A549 (cell line): ENCODE results near the gene UVRAG. TPM values are rescaled to one million over a fixed set of nuclear protein-coding genes. Genes with fewer than 3 reads are reported as not detected.

Experiments used
- ATAC-seq, 2 experiments: fragments of 200-7000 bp in 1 of 2; fragments of >200 bp in 1 of 2; cut with Nextera tagmentation in 1 of 2; cut with Tn5 transposase in 1 of 2; 3 replicates each; pipeline versions ENCODE4 v1.8.0 to v1.9.1; 2018 to 2020; ENCODE audit warnings: mild to moderate bottlenecking in 1 of 2, moderate library complexity in 1 of 2
- CTCF ChIA-PET: fragments of 300-600 bp; sonication (Branson Sonifier 250); formaldehyde crosslinking; extraction: SDS; loops from one replicate; lab custom pipeline; 2021; ENCODE audit warnings: antibody characterized with exemption, inconsistent platforms; lab: Yijun Ruan, JAX
- POLR2A ChIA-PET: fragments of 350-600 bp; formaldehyde crosslinking; extraction: SDS; loops from one replicate; lab custom pipeline; 2021; ENCODE audit warnings: antibody characterized with exemption, inconsistent platforms; lab: Yijun Ruan, JAX
- DNase-seq, 2 experiments: peaks; one replicate each; pipeline versions ENCODE4 v3.0.0 to v3.0.0-alpha.2; 2011 to 2016; ENCODE audit warnings: low read depth in 1 of 2, low spot score in 1 of 2
- FAIRE-seq: peaks from 2 replicates; lab custom pipeline; 2011; peaks lifted over from hg19 to GRCh38; lab: Jason Lieb, UNC
- H3K27ac ChIP-seq, 2 experiments: fragments of >200 bp; sonication (Bioruptor Twin); formaldehyde crosslinking; 3 replicates each; pipeline ENCODE4 v1.5.1; 2016 to 2017
- H3K4me1 ChIP-seq: fragments of >200 bp; sonication (Bioruptor Twin); formaldehyde crosslinking; 3 replicates; pipeline ENCODE4 v1.6.1; 2016
- H3K4me2 ChIP-seq: fragments of >200 bp; sonication (Bioruptor Twin); formaldehyde crosslinking; 3 replicates; pipeline ENCODE4 v1.6.1; 2016
- H3K4me3 ChIP-seq: fragments of >200 bp; sonication (Bioruptor Twin); formaldehyde crosslinking; 3 replicates; pipeline ENCODE4 v1.5.1; 2016
- H3K9me3 ChIP-seq: fragments of >200 bp; sonication (Bioruptor Twin); formaldehyde crosslinking; 3 replicates; pipeline ENCODE4 v1.6.1; 2016
- BHLHE40 ChIP-seq: IDR thresholded peaks from 2 replicates; pipeline ENCODE4 v1.6.1; 2012; ENCODE audit warnings: low read depth, low read length, inconsistent platforms
- CBX8 ChIP-seq: fragments of 200-600 bp; sonication (generic); IDR thresholded peaks from 2 replicates; pipeline ENCODE4 v1.6.1; 2016
- CHD4 ChIP-seq: fragments of 200-600 bp; sonication (generic); IDR thresholded peaks from 2 replicates; pipeline ENCODE4 v1.6.1; 2016; ENCODE audit warnings: antibody characterized with exemption, mild to moderate bottlenecking, borderline replicate concordance
- EHF ChIP-seq: fragments of 250-450 bp; sonication (Bioruptor Pico); IDR thresholded peaks from 2 replicates; pipeline ENCODE4 v1.5.0; 2020; ENCODE audit warnings: mild to moderate bottlenecking
- EHMT2 ChIP-seq: fragments of 200-600 bp; sonication (generic); IDR thresholded peaks from 2 replicates; pipeline ENCODE4 v1.6.1; 2016; ENCODE audit warnings: antibody characterized with exemption, low read depth, mild to moderate bottlenecking, moderate library complexity
- FOSB ChIP-seq: fragments of 250-450 bp; sonication (Bioruptor Pico); IDR thresholded peaks from 2 replicates; pipeline ENCODE4 v1.5.0; 2020; ENCODE audit warnings: mild to moderate bottlenecking, moderate library complexity
- HOXB13 ChIP-seq: fragments of 250-450 bp; sonication (Bioruptor Pico); IDR thresholded peaks from 2 replicates; pipeline ENCODE4 v1.5.0; 2020; ENCODE audit warnings: low read depth, mild to moderate bottlenecking, moderate library complexity
- MYC ChIP-seq: IDR thresholded peaks from 2 replicates; pipeline ENCODE4 v1.6.1; 2012; ENCODE audit warnings: mild to moderate bottlenecking, inconsistent platforms, low read length, improper control_type of control experiment, borderline replicate concordance
- NFE2L2 ChIP-seq: fragments of 150-350 bp; conservative IDR thresholded peaks from 2 replicates; pipeline ENCODE4 v1.6.1; 2014; ENCODE audit warnings: low read length
- PHF8 ChIP-seq: fragments of 200-600 bp; sonication (generic); IDR thresholded peaks from 2 replicates; pipeline ENCODE4 v1.6.1; 2016; ENCODE audit warnings: low read depth, mild to moderate bottlenecking, antibody characterized with exemption, moderate library complexity, borderline replicate concordance
- RNF2 ChIP-seq: fragments of 200-600 bp; sonication (generic); IDR thresholded peaks from 2 replicates; pipeline ENCODE4 v1.6.1; 2016; ENCODE audit warnings: low read depth, mild to moderate bottlenecking, antibody characterized with exemption, moderate library complexity, borderline replicate concordance
- TFCP2L1 ChIP-seq: fragments of 250-450 bp; sonication (Bioruptor Pico); IDR thresholded peaks from 2 replicates; pipeline ENCODE4 v1.5.0; 2021; ENCODE audit warnings: mild to moderate bottlenecking
- WGBS: methylation state at CpG from one replicate; pipeline ENCODE4 v1.1.6; 2017; ENCODE audit errors: missing lambda C conversion rate; 5-methylcytosine and 5-hydroxymethylcytosine counted together
- polyA plus RNA-seq, 4 experiments: library from polyadenylated mRNA; depleted of rRNA in 3 of 4; stranded (reverse); fragments of >200 nt; fragmentation: RNase III in 1 of 4; extraction: RNeasy Plus Mini Kit Qiagen cat#74134 plus additional on column Dnase treatment in 1 of 4; gene quantifications; 2 replicates in 3 of 4; 3 replicates in 1 of 4; pipeline ENCODE4 v1.2.3, GENCODE V29; 2011 to 2017
- TF ChIP-seq, protein P1 (sequence below): fragments of 450-650 bp; IDR thresholded peaks from 2 replicates; pipeline ENCODE4 v1.6.1; 2014; ENCODE audit warnings: antibody characterized with exemption
- TF ChIP-seq, protein P2 (sequence below): fragments of >200 bp; sonication (Bioruptor Twin); formaldehyde crosslinking; IDR thresholded peaks from 3 replicates; pipeline ENCODE4 v1.5.1; 2016
- TF ChIP-seq, protein P3 (sequence below): fragments of 250-450 bp; sonication (Bioruptor Pico); IDR thresholded peaks from 2 replicates; pipeline ENCODE4 v1.5.0; 2020; ENCODE audit warnings: low read depth, mild to moderate bottlenecking, moderate library complexity
- TF ChIP-seq, protein P4 (sequence below): fragments of >200 bp; sonication (Bioruptor Twin); formaldehyde crosslinking; IDR thresholded peaks from 3 replicates; pipeline ENCODE4 v1.6.1; 2016
- TF ChIP-seq, protein P5 (sequence below): fragments of 150-350 bp; IDR thresholded peaks from 2 replicates; pipeline ENCODE4 v1.6.1; 2014; ENCODE audit warnings: low read depth, mild to moderate bottlenecking, low read length
- TF ChIP-seq, protein P6 (sequence below): IDR thresholded peaks from 2 replicates; pipeline ENCODE4 v1.6.1; 2012
- TF ChIP-seq, protein P7 (sequence below): IDR thresholded peaks from 2 replicates; pipeline ENCODE4 v1.6.1; 2012; ENCODE audit warnings: low read depth, borderline replicate concordance
- TF ChIP-seq, protein P8 (sequence below): fragments of 200-600 bp; sonication (generic); IDR thresholded peaks from 2 replicates; pipeline ENCODE4 v1.6.1; 2016; ENCODE audit warnings: antibody characterized with exemption, mild to moderate bottlenecking, moderate library complexity

The UVRAG gene
- polyA plus RNA-seq, 2 of the 4 experiments (the other 2 are of a cell fraction), result 6.1 to 14.1 TPM

DNA sequence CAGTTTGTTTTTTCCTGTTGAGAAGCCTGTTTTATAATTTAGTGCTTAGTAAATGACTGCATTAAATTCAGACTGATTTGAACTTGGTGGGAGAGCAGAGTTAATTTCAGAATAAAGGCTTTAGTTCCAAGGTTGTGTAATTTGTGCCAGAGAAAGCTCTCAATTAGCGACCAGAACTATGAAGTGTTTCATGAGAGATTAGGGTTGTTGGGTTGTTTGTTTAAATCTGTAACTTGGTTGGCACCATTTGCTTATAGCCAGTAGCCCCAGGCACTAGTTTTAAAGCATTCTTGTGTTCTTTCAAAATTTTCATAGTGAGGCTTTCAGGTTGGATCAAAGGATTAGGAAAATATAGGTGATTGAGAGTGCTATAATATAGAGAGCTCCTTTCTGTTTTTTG, 25.5 kb downstream of the UVRAG start (continued):
- TF ChIP-seq, protein P1, sequence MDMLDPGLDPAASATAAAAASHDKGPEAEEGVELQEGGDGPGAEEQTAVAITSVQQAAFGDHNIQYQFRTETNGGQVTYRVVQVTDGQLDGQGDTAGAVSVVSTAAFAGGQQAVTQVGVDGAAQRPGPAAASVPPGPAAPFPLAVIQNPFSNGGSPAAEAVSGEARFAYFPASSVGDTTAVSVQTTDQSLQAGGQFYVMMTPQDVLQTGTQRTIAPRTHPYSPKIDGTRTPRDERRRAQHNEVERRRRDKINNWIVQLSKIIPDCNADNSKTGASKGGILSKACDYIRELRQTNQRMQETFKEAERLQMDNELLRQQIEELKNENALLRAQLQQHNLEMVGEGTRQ, result no peak
- TF ChIP-seq HOXB13, result no peak
- TF ChIP-seq CBX8, result no peak

DNA sequence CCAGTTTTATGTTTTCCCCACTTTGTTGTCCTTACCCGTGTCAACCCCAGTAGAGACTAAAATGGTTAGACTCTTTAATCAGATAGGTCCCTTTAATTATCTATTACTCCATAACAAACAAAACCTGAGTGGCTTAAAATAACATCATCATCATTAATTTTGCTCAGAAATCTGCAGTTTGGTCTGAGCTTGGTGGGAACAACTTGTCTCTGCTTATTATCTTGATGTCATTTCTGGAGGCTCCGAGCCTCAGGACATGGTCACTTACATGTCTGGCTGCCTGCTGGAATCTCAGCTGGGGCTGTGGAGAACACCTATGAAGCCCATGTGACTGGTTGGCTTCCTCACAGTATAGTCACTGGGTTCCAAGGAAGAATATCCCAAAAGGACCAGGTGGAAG, 26.7 kb downstream of the UVRAG start:
- ATAC-seq (no peak), DNase-seq (no peak), FAIRE-seq (no peak)
- Histone ChIP-seq H3K4me1 (peaks cover 12% of the 10 kb centered on the region), H3K9me3 (no peaks in the 10 kb centered on the region), H3K4me3 (no peak overlapping the region), H3K27ac (no peak overlapping the region), H3K4me2 (no peak overlapping the region)
- CTCF ChIA-PET, result interaction anchor here (1.3 to 1.7 kb wide), 2 partner anchors 26 to 310 kb away, joined by 6 read pairs; no protein-coding TSS in a partner anchor
- WGBS, result 95% methylated on average over 2 of the region's 2 CpGs
- TF ChIP-seq, protein P2, sequence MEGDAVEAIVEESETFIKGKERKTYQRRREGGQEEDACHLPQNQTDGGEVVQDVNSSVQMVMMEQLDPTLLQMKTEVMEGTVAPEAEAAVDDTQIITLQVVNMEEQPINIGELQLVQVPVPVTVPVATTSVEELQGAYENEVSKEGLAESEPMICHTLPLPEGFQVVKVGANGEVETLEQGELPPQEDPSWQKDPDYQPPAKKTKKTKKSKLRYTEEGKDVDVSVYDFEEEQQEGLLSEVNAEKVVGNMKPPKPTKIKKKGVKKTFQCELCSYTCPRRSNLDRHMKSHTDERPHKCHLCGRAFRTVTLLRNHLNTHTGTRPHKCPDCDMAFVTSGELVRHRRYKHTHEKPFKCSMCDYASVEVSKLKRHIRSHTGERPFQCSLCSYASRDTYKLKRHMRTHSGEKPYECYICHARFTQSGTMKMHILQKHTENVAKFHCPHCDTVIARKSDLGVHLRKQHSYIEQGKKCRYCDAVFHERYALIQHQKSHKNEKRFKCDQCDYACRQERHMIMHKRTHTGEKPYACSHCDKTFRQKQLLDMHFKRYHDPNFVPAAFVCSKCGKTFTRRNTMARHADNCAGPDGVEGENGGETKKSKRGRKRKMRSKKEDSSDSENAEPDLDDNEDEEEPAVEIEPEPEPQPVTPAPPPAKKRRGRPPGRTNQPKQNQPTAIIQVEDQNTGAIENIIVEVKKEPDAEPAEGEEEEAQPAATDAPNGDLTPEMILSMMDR, result no peak
- POLR2A ChIA-PET, result no interaction called here

DNA sequence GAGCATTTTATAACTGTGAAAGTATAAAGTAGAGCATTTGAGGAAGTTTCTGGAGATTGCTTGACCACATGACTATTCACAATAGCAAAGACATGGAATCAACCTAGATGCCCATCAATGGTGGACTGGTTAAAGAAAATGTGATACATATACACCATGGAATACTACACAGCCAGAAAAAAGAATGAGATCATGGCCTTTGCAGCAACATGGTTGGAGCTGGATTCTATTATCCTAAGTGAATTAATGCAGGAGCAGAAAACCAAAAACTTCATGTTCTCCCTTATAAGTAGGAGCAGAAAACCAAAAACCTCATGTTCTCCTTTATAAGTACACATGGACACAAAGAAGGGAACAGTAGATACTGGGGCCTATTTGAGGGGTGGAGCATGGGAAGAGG, 30.3 kb downstream of the UVRAG start:
- no peak for TF ChIP-seq RNF2
- TF ChIP-seq, protein P3, sequence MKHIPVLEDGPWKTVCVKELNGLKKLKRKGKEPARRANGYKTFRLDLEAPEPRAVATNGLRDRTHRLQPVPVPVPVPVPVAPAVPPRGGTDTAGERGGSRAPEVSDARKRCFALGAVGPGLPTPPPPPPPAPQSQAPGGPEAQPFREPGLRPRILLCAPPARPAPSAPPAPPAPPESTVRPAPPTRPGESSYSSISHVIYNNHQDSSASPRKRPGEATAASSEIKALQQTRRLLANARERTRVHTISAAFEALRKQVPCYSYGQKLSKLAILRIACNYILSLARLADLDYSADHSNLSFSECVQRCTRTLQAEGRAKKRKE, result no peak
- no peak for TF ChIP-seq TFCP2L1 (CRISPR knock-in tag)
- no peak for TF ChIP-seq EHMT2
- TF ChIP-seq, protein P4, sequence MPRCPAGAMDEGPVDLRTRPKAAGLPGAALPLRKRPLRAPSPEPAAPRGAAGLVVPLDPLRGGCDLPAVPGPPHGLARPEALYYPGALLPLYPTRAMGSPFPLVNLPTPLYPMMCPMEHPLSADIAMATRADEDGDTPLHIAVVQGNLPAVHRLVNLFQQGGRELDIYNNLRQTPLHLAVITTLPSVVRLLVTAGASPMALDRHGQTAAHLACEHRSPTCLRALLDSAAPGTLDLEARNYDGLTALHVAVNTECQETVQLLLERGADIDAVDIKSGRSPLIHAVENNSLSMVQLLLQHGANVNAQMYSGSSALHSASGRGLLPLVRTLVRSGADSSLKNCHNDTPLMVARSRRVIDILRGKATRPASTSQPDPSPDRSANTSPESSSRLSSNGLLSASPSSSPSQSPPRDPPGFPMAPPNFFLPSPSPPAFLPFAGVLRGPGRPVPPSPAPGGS, result no peak
- TF ChIP-seq, protein P5, sequence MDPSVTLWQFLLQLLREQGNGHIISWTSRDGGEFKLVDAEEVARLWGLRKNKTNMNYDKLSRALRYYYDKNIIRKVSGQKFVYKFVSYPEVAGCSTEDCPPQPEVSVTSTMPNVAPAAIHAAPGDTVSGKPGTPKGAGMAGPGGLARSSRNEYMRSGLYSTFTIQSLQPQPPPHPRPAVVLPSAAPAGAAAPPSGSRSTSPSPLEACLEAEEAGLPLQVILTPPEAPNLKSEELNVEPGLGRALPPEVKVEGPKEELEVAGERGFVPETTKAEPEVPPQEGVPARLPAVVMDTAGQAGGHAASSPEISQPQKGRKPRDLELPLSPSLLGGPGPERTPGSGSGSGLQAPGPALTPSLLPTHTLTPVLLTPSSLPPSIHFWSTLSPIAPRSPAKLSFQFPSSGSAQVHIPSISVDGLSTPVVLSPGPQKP, result no peak
- no peak for TF ChIP-seq NFE2L2
- TF ChIP-seq HOXB13, result no peak
- no peak for TF ChIP-seq CHD4
- TF ChIP-seq, protein P6, sequence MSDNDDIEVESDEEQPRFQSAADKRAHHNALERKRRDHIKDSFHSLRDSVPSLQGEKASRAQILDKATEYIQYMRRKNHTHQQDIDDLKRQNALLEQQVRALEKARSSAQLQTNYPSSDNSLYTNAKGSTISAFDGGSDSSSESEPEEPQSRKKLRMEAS, result no peak
- TF ChIP-seq BHLHE40, result no peak
- peaks cover 12% of the 10 kb centered on the region for H3K4me1 ChIP-seq
- H3K27ac ChIP-seq, result no peak overlapping the region
- FAIRE-seq (no peak), ATAC-seq (no peak), DNase-seq (no peak)
- CTCF ChIA-PET, result interaction anchor here (1.2 kb wide), 1 partner anchor 139 kb away, joined by 6 read pairs; no protein-coding TSS in a partner anchor
- no peaks in the 10 kb centered on the region for H3K9me3 ChIP-seq
- no peak overlapping the region for H3K4me2 ChIP-seq
- no peak overlapping the region for H3K4me3 ChIP-seq
- POLR2A ChIA-PET, result no interaction called here

DNA sequence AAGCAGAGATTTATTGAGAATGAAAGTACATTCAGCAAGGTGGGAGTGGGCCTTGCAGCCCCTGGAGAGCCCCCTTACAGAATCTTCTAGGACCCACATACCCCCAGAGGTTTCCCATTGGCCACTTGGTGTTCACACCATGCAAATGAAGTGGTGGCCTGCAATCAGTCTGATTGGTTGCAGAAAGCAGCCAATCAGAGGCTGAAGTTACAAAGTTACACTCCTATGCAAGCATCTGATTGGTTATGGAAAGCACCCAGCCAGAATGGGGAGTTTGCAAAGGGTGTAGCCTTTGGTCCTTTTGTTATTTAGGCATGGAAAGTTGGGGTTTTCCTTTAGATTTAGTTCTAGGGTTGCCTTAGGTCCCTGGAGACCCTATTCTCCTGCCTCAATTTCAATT, 34.9 kb downstream of the UVRAG start:
- ATAC-seq (no peak), FAIRE-seq (no peak), DNase-seq (peak in 1 of 2 experiments; percentile 11)
- no peak overlapping the region for H3K4me2 ChIP-seq
- ChIA-PET CTCF (no interaction called here), POLR2A (no interaction called here)
- no peaks in the 10 kb centered on the region for H3K4me1 ChIP-seq
- no peaks in the 10 kb centered on the region for H3K9me3 ChIP-seq
- no peak overlapping the region for H3K4me3 ChIP-seq
- H3K27ac ChIP-seq, result no peak overlapping the region
- TF ChIP-seq, protein P5, result no peak
- TF ChIP-seq EHF (CRISPR knock-in tag) (no peak), FOSB (CRISPR knock-in tag) (no peak), PHF8 (no peak), MYC (no peak)
- TF ChIP-seq, protein P7, sequence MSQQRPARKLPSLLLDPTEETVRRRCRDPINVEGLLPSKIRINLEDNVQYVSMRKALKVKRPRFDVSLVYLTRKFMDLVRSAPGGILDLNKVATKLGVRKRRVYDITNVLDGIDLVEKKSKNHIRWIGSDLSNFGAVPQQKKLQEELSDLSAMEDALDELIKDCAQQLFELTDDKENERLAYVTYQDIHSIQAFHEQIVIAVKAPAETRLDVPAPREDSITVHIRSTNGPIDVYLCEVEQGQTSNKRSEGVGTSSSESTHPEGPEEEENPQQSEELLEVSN, result no peak
- TF ChIP-seq, protein P8, sequence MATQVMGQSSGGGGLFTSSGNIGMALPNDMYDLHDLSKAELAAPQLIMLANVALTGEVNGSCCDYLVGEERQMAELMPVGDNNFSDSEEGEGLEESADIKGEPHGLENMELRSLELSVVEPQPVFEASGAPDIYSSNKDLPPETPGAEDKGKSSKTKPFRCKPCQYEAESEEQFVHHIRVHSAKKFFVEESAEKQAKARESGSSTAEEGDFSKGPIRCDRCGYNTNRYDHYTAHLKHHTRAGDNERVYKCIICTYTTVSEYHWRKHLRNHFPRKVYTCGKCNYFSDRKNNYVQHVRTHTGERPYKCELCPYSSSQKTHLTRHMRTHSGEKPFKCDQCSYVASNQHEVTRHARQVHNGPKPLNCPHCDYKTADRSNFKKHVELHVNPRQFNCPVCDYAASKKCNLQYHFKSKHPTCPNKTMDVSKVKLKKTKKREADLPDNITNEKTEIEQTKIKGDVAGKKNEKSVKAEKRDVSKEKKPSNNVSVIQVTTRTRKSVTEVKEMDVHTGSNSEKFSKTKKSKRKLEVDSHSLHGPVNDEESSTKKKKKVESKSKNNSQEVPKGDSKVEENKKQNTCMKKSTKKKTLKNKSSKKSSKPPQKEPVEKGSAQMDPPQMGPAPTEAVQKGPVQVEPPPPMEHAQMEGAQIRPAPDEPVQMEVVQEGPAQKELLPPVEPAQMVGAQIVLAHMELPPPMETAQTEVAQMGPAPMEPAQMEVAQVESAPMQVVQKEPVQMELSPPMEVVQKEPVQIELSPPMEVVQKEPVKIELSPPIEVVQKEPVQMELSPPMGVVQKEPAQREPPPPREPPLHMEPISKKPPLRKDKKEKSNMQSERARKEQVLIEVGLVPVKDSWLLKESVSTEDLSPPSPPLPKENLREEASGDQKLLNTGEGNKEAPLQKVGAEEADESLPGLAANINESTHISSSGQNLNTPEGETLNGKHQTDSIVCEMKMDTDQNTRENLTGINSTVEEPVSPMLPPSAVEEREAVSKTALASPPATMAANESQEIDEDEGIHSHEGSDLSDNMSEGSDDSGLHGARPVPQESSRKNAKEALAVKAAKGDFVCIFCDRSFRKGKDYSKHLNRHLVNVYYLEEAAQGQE, result no peak
